ENCODE measurements around the gene TRMT6. TPM values are rescaled to one million over a fixed set of nuclear protein-coding genes. Genes with fewer than 3 reads are reported as not detected.

TRMT6 gene
- total RNA-seq, 1 donor from 2014 or later, result 11.1 TPM

DNA sequence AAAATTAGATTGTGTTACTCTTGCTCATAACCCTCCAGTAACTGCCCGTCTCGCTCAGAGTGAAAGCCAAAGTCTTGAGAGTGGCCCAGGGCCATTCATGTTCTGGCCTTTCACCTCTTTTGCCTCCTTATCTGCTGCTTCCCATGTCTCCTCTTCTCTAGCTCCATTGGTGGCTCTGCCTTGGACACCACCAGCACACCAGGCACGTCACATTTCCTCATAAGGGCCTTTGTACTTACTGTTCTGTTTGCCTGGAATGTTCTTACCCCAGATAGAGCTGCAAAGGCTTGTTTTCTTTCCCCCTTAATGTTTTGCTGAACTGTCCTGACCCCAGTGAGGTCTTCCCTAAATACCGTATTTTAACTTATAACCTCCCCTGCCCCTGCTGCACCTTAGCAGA, 29.5 kb upstream of the TRMT6 start:
- Mint-ChIP-seq H3K27me3 (ENCODE audit: unreplicated experiment) (no peaks in the 10 kb centered on the region), H3K4me3 (ENCODE audit: unreplicated experiment) (no peak overlapping the region), H3K36me3 (ENCODE audit: unreplicated experiment) (peaks cover 5% of the 10 kb centered on the region), H3K9me3 (ENCODE audit: unreplicated experiment) (no peaks in the 10 kb centered on the region), H3K4me1 (ENCODE audit: unreplicated experiment) (no peaks in the 10 kb centered on the region), H3K27ac (ENCODE audit: unreplicated experiment) (no peak overlapping the region)
- TF ChIP-seq, protein P1, sequence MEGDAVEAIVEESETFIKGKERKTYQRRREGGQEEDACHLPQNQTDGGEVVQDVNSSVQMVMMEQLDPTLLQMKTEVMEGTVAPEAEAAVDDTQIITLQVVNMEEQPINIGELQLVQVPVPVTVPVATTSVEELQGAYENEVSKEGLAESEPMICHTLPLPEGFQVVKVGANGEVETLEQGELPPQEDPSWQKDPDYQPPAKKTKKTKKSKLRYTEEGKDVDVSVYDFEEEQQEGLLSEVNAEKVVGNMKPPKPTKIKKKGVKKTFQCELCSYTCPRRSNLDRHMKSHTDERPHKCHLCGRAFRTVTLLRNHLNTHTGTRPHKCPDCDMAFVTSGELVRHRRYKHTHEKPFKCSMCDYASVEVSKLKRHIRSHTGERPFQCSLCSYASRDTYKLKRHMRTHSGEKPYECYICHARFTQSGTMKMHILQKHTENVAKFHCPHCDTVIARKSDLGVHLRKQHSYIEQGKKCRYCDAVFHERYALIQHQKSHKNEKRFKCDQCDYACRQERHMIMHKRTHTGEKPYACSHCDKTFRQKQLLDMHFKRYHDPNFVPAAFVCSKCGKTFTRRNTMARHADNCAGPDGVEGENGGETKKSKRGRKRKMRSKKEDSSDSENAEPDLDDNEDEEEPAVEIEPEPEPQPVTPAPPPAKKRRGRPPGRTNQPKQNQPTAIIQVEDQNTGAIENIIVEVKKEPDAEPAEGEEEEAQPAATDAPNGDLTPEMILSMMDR (IDR thresholded peaks at IDR 0.05), result no peak
- DNase-seq (ENCODE audit: extremely low spot score, unreplicated experiment), result no peak

DNA sequence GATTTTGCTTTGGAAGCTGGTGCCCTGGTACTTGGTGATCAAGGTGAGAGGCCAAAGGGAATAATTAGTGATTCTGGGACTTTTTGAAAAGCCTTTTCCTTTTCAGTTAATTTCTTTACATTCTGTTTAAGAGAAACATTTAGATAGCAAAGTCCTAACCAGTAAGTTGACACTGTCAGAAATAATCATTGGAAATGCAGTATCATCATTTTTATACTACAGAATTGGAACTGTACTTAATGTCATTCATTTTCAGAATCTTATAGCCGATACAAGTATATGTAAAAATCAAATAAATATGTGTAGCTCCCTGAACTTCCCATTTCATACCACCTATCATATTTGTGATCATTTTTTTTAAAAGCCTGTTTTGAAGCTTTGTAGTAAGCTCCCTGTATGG, 27.6 kb upstream of the TRMT6 start:
- Mint-ChIP-seq H3K9me3 (ENCODE audit: unreplicated experiment) (no peaks in the 10 kb centered on the region), H3K36me3 (ENCODE audit: unreplicated experiment) (peaks cover 3% of the 10 kb centered on the region)
- TF ChIP-seq, protein P1 (IDR thresholded peaks at IDR 0.05), result no peak

DNA sequence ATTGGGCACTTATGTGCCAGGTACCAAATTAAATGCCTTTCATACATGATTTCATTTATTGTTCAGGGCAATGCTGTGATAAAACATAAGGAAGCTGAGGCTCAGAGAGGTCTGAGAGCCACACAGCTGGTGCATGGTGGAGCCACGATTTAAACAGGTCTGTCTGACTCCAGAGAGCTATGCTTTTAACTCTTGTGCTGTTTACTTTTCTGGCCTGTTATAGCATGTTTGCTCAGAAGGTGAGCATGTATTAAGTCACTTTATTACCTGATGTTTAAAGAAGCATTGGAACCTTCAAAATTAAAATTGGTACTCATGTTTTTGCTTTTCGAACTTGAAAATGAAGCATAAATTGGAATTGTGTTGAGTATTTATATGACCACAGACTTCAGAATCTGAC, 26.9 kb upstream of the TRMT6 start:
- H3K36me3 Mint-ChIP-seq (ENCODE audit: unreplicated experiment), result peaks cover 3% of the 10 kb centered on the region
- DNase-seq (ENCODE audit: extremely low spot score, unreplicated experiment), result no peak
- H3K27me3 Mint-ChIP-seq (ENCODE audit: unreplicated experiment), result no peaks in the 10 kb centered on the region
- H3K9me3 Mint-ChIP-seq (ENCODE audit: unreplicated experiment), result no peaks in the 10 kb centered on the region
- no peak overlapping the region for H3K4me3 Mint-ChIP-seq (ENCODE audit: unreplicated experiment)
- no peak overlapping the region for H3K27ac Mint-ChIP-seq (ENCODE audit: unreplicated experiment)
- peaks cover 4% of the 10 kb centered on the region for H3K4me1 Mint-ChIP-seq (ENCODE audit: unreplicated experiment)
- TF ChIP-seq, protein P1 (IDR thresholded peaks at IDR 0.05), result no peak

More for the DNA sequence above, 27.6 kb upstream of the TRMT6 start:
- H3K4me3 Mint-ChIP-seq (ENCODE audit: unreplicated experiment), result no peak overlapping the region
- DNase-seq (ENCODE audit: extremely low spot score, unreplicated experiment), result no peak
- no peaks in the 10 kb centered on the region for H3K27me3 Mint-ChIP-seq (ENCODE audit: unreplicated experiment)
- H3K27ac Mint-ChIP-seq (ENCODE audit: unreplicated experiment), result no peak overlapping the region
- peaks cover 2% of the 10 kb centered on the region for H3K4me1 Mint-ChIP-seq (ENCODE audit: unreplicated experiment)

DNA sequence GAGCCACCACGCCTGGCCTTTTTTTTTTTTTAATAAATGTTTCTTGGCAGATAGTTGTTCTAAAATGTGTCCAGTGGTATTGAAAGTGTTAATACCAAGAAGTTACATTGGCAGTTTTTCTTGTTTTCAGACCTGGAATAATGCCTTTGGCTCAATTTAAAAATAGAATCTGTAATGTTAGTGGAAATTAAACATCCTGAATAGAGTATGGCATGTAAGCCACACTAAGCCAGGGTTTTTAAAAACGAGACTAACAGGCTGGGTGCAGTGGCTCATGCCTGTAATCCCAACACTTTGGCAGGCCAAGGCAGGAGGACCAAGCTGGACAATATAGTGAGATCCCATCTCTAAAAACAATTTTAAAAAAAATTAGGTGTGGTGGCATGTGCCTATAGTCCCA, 25.4 kb upstream of the TRMT6 start:
- DNase-seq (ENCODE audit: extremely low spot score, unreplicated experiment), result no peak
- TF ChIP-seq, protein P1 (IDR thresholded peaks at IDR 0.05), result no peak
- no peak overlapping the region for H3K4me3 Mint-ChIP-seq (ENCODE audit: unreplicated experiment)
- no peak overlapping the region for H3K27ac Mint-ChIP-seq (ENCODE audit: unreplicated experiment)
- H3K4me1 Mint-ChIP-seq (ENCODE audit: unreplicated experiment), result peaks cover 4% of the 10 kb centered on the region
- H3K36me3 Mint-ChIP-seq (ENCODE audit: unreplicated experiment), result peaks cover 3% of the 10 kb centered on the region
- no peaks in the 10 kb centered on the region for H3K9me3 Mint-ChIP-seq (ENCODE audit: unreplicated experiment)
- H3K27me3 Mint-ChIP-seq (ENCODE audit: unreplicated experiment), result no peaks in the 10 kb centered on the region

DNA sequence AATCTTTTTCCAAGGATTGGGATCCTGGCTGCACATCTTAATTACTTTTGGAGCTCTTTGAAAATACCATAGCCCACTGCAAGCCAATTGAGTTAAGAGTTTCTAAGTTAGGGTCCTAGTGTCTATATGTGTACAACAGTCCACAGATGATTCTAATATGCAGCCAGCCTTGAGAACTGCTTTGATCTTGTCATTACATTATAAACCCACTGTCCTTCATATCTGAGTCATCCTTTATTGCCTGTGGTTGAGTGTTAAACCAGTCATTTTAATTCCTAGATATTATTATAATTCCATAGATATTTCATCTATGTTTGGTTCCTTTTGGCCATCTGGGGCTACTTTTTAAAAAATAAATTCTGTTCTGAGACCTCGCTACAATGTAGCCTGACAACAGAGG, 24.2 kb upstream of the TRMT6 start:
- Mint-ChIP-seq H3K27me3 (ENCODE audit: unreplicated experiment) (no peaks in the 10 kb centered on the region), H3K36me3 (ENCODE audit: unreplicated experiment) (peaks cover 2% of the 10 kb centered on the region), H3K4me1 (ENCODE audit: unreplicated experiment) (peaks cover 4% of the 10 kb centered on the region), H3K27ac (ENCODE audit: unreplicated experiment) (peak overlapping the region; percentile 41), H3K9me3 (ENCODE audit: unreplicated experiment) (no peaks in the 10 kb centered on the region), H3K4me3 (ENCODE audit: unreplicated experiment) (no peak overlapping the region)
- TF ChIP-seq, protein P1 (IDR thresholded peaks at IDR 0.05), result no peak
- DNase-seq (ENCODE audit: extremely low spot score, unreplicated experiment), result no peak
